Smooth muscle cell (in vitro differentiated cells): Measurements from ENCODE around the gene CCDC34. TPM values are rescaled to one million over a fixed set of nuclear protein-coding genes. Genes with fewer than 3 reads are reported as not detected.

ENCODE experiments used
- DNase-seq: peaks from one replicate; lab custom pipeline; 2025; ENCODE audit not compliant: unreplicated experiment; lab: John Stamatoyannopoulos, UW
- H2AFZ ChIP-seq: fragments of 200-600 bp; sonication (generic); 2 replicates; pipeline ENCODE4 v1.6.0; 2016; ENCODE audit warnings: antibody characterized with exemption, low read depth, mild to moderate bottlenecking
- H3F3A ChIP-seq: fragments of 200-600 bp; sonication (generic); 2 replicates; pipeline ENCODE4 v1.6.0; 2017; ENCODE audit warnings: antibody characterized with exemption, low read depth
- H3K27ac ChIP-seq: fragments of 200-600 bp; sonication (generic); 2 replicates; pipeline ENCODE4 v1.5.1; 2016; ENCODE audit warnings: low read depth, mild to moderate bottlenecking
- H3K27me3 ChIP-seq: fragments of 200-600 bp; sonication (generic); 2 replicates; pipeline ENCODE4 v1.6.1; 2016; ENCODE audit warnings: low read depth, mild to moderate bottlenecking
- H3K36me3 ChIP-seq: fragments of 200-600 bp; sonication (generic); 2 replicates; pipeline ENCODE4 v1.5.1; 2016; ENCODE audit warnings: low read depth
- H3K4me1 ChIP-seq: fragments of 200-600 bp; sonication (generic); 2 replicates; pipeline ENCODE4 v1.5.1; 2016; ENCODE audit warnings: low read depth
- H3K4me2 ChIP-seq: fragments of 200-600 bp; sonication (generic); 2 replicates; pipeline ENCODE4 v1.6.0; 2016; ENCODE audit warnings: mild to moderate bottlenecking
- H3K4me3 ChIP-seq: fragments of 200-600 bp; sonication (generic); 2 replicates; pipeline ENCODE4 v1.5.1; 2016; ENCODE audit warnings: mild to moderate bottlenecking
- H3K79me2 ChIP-seq: fragments of 200-600 bp; sonication (generic); 2 replicates; pipeline ENCODE4 v1.6.0; 2016; ENCODE audit warnings: low read depth, mild to moderate bottlenecking
- H3K9ac ChIP-seq: fragments of 200-600 bp; sonication (generic); 2 replicates; pipeline ENCODE4 v1.6.0; 2016; ENCODE audit warnings: low read depth
- H3K9me3 ChIP-seq: fragments of 200-600 bp; sonication (generic); replicated peaks from 2 replicates; pipeline ENCODE4 v1.5.1; 2016; ENCODE audit warnings: low read depth
- H4K20me1 ChIP-seq: fragments of 200-600 bp; sonication (generic); 2 replicates; pipeline ENCODE4 v1.6.0; 2016; ENCODE audit warnings: low read depth
- WGBS: methylation state at CpG from one replicate; pipeline ENCODE4 v1.1.7; 2016; ENCODE audit warnings: low lambda C conversion rate; 5-methylcytosine and 5-hydroxymethylcytosine counted together
- polyA plus RNA-seq: library from polyadenylated mRNA; unstranded; fragments of >200 nt; fragmentation: Nextera tagmentation; extraction: Ambion mirVana; gene quantifications from 2 replicates; pipeline ENCODE4 v1.2.1, GENCODE V29; 2016
- total RNA-seq: library from RNA; depleted of rRNA; stranded (reverse); fragments of >200 nt; gene quantifications from 2 replicates; pipeline ENCODE4 v1.2.3, GENCODE V29; 2014
- TF ChIP-seq, protein P1 (sequence below): fragments of 200-600 bp; sonication (generic); IDR thresholded peaks from 2 replicates; pipeline ENCODE4 v1.5.1; 2017; ENCODE audit warnings: borderline replicate concordance, mild to moderate bottlenecking, antibody characterized with exemption; ENCODE audit not compliant: insufficient read depth, poor library complexity, severe bottlenecking

CCDC34 gene
- 8.0 and 9.3 TPM in 2 replicates for total RNA-seq
- 6.7 and 8.2 TPM in 2 replicates for polyA plus RNA-seq

DNA sequence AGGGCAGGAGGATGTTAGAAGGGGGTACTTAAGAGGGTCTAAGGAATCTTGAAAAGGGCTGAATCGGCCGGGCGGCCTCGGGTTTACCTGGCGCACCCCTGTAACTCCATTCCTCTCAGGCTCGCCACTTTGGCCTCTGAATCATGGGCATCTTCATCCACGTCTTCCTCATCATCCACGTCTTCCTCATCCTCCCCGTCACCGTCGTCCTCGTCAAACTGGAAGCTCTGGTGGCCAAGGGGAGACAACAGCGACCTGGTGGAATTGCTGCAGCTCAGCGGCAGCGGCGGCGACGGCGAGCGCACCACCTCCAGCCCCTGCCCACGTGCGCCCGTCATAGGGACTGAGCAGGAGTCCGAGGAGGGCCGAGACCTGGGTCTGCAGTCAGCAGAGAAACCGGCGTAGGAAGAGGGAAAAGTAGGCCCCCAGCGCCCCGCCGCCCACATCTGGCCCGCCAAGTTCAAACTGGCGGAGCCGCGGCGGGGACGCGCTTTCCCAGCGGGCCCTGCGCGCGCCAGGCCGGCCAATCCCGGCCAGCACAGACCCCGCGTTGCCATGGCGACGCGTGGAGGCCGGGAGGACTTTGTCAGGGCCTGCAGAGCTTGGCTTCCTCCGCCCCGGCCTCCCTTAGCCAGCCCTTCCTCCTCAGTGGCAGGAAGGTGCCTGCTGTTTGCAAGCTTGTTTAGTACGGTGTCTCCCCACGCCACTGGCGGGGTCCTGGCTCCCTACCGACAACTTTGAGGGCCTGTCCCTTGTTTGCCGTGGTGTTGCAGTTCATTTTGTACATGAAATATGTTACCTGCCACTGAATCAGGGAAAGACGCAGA is at the start of gene CCDC34:
Gene CCDC34 (minus strand): TSS at position 467 of the 827 bp plus-strand sequence. CDS start 21 bp downstream, at position 446.
- Histone ChIP-seq H3K79me2 (no peaks in the 10 kb centered on the region), H3K9me3 (no peaks in the 10 kb centered on the region), H3K9ac (peak within 1 kb of the TSS; percentile 63), H3K4me2 (peak within 1 kb of the TSS; percentile 86), H3K4me3 (peak within 1 kb of the TSS; percentile 59), H3K27me3 (no peaks in the 10 kb centered on the region), H4K20me1 (no peaks in the 10 kb centered on the region), H2AFZ (peak within 1 kb of the TSS; percentile 66), H3K4me1 (peaks cover 19% of the 10 kb centered on the region), H3K36me3 (no peaks in the 10 kb centered on the region), H3K27ac (peak within 1 kb of the TSS; percentile 66), H3F3A (peaks cover 6% of the 10 kb centered on the region)
- 2% methylated on average over 56 of the region's 57 CpGs for WGBS
- TF ChIP-seq, protein P1, sequence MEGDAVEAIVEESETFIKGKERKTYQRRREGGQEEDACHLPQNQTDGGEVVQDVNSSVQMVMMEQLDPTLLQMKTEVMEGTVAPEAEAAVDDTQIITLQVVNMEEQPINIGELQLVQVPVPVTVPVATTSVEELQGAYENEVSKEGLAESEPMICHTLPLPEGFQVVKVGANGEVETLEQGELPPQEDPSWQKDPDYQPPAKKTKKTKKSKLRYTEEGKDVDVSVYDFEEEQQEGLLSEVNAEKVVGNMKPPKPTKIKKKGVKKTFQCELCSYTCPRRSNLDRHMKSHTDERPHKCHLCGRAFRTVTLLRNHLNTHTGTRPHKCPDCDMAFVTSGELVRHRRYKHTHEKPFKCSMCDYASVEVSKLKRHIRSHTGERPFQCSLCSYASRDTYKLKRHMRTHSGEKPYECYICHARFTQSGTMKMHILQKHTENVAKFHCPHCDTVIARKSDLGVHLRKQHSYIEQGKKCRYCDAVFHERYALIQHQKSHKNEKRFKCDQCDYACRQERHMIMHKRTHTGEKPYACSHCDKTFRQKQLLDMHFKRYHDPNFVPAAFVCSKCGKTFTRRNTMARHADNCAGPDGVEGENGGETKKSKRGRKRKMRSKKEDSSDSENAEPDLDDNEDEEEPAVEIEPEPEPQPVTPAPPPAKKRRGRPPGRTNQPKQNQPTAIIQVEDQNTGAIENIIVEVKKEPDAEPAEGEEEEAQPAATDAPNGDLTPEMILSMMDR: no peak
- DNase-seq: peak; percentile 62

DNA sequence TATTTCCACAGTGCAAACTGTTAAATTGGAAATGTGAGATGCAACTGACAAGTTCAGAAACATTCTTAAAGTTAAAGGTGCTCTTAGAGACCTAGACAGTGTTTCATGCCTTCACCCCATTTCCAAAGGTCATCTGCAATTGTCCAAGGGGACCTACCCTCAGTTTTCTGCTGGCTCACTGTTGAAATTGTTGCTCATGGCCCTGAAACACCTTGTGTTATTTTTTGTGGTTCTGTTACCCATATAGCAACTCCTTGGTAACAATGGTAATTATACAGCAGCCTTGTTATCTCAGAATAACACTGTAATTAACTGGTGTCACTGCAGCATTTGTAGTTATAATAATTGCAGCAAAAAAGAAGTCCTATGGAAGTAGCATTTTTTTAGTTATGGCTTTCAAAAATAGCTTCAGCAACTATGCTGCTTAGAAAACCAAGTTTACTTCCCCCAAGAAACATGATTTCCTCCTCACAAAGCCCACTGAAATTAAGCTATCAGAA is 49.2 kb upstream of the CCDC34 start:
- H3K27me3 ChIP-seq: no peaks in the 10 kb centered on the region

DNA sequence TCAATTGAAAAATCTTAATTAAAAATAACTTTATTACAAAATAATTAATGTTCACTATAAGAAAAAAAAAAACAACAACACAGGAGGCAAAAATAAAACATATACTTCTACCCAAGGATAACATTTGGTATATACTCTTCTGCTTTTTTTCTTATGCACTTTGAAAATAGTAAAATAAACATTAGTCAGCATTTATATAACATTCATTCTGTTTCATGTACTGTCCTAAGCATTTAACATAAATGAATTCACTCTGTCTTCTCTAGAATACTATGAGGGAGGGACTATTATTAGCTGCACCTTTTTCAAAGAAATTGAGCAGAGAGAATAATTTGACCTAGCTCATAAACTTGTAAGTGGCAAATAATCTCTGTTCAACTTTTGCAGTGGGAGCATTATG is 48.3 kb upstream of the CCDC34 start:
- peaks cover 18% of the 10 kb centered on the region for H4K20me1 ChIP-seq
- no peak overlapping the region for H3K4me3 ChIP-seq
- H3K79me2 ChIP-seq: peaks cover 31% of the 10 kb centered on the region
- H3K27me3 ChIP-seq: no peaks in the 10 kb centered on the region
- no peak for DNase-seq
- H3K27ac ChIP-seq: no peak overlapping the region
- no peak overlapping the region for H2AFZ ChIP-seq
- peaks cover 4% of the 10 kb centered on the region for H3K4me1 ChIP-seq
- TF ChIP-seq, protein P1: no peak
- H3F3A ChIP-seq: no peaks in the 10 kb centered on the region
- no peaks in the 10 kb centered on the region for H3K36me3 ChIP-seq
- H3K9me3 ChIP-seq: no peaks in the 10 kb centered on the region
- H3K4me2 ChIP-seq: no peak overlapping the region
- H3K9ac ChIP-seq: no peak overlapping the region

More for the DNA sequence above, 49.2 kb upstream of the CCDC34 start:
- Histone ChIP-seq H4K20me1 (peaks cover 11% of the 10 kb centered on the region), H3K36me3 (no peaks in the 10 kb centered on the region), H3F3A (no peaks in the 10 kb centered on the region), H3K27ac (peak overlapping the region; percentile 4), H3K9me3 (no peaks in the 10 kb centered on the region), H3K79me2 (peaks cover 40% of the 10 kb centered on the region), H3K4me3 (no peak overlapping the region), H3K4me2 (no peak overlapping the region), H3K4me1 (peaks cover 13% of the 10 kb centered on the region), H2AFZ (no peak overlapping the region), H3K9ac (no peak overlapping the region)
- TF ChIP-seq, protein P1: no peak
- DNase-seq: no peak
